ENCODE results near the gene TOP3B.
"Not testable (repeated sequence)": the region's sequence is repeated elsewhere in the genome, so short reads cannot be mapped to it uniquely, and the experiment has no call there.

TOP3B gene

GRCh38 chr22:21942407-21943343, 39.9 kb downstream of the TOP3B start:
- no peak for DNase-seq

GRCh38 chr22:21941921-21942320, 40.7 kb downstream of the TOP3B start:
- DNase-seq, result no peak

- DNase-seq, result no peak
Measured at GRCh38 chr22:21940521-21940920, 42.1 kb downstream of the TOP3B start.

- not testable (repeated sequence) for DNase-seq
Measured at GRCh38 chr22:21939935-21940334, 42.7 kb downstream of the TOP3B start.

- no peak for DNase-seq
Measured at GRCh38 chr22:21939461-21939913, 43.1 kb downstream of the TOP3B start.

- no peak for DNase-seq
Measured at GRCh38 chr22:21938906-21939305, 43.7 kb downstream of the TOP3B start.

- DNase-seq, result peak; percentile 79 to 90 (median 80)
Measured at GRCh38 chr22:21938071-21938822, 44.3 kb downstream of the TOP3B start.

- no peak for DNase-seq
Measured at GRCh38 chr22:21937821-21938070, 44.8 kb downstream of the TOP3B start.

GRCh38 chr22:21937041-21937820, 45.4 kb downstream of the TOP3B start:
- DNase-seq, result no peak

GRCh38 chr22:21936151-21936775, 46.3 kb downstream of the TOP3B start:
- no peak for DNase-seq

- DNase-seq, result no peak
Measured at GRCh38 chr22:21933910-21934309, 48.7 kb downstream of the TOP3B start.

GRCh38 chr22:21933413-21933812, 49.2 kb downstream of the TOP3B start:
- DNase-seq, result no peak

GRCh38 chr22:21932347-21932746, 50.2 kb downstream of the TOP3B start:
- DNase-seq, result no peak

GRCh38 chr22:21931056-21931455, 51.5 kb downstream of the TOP3B start:
- no peak for DNase-seq

- no peak for DNase-seq
Measured at GRCh38 chr22:21929253-21929652, 53.3 kb downstream of the TOP3B start.

- no peak for DNase-seq
Measured at GRCh38 chr22:21928048-21928447, 54.5 kb downstream of the TOP3B start.

- DNase-seq, result no peak
Measured at GRCh38 chr22:21927174-21927823, 55.3 kb downstream of the TOP3B start.

- DNase-seq, result peak in 1 of 3 experiments; percentile 8
Measured at GRCh38 chr22:21926728-21927127, 55.9 kb downstream of the TOP3B start.

GRCh38 chr22:21923163-21923561, 59.4 kb downstream of the TOP3B start:
- DNase-seq, result no peak

- no peak for DNase-seq
Measured at GRCh38 chr22:21922370-21923162, 60.0 kb downstream of the TOP3B start.

- DNase-seq, result no peak
Measured at GRCh38 chr22:21921729-21922128, 60.9 kb downstream of the TOP3B start.

Data from NCI-H1417 (cell line).